Uterus (tissue), 4 donors: ENCODE results near the gene DLG1. TPM values are rescaled to one million over a fixed set of nuclear protein-coding genes. Genes with fewer than 3 reads are reported as not detected.
"Not testable (repeated sequence)": the region's sequence is repeated elsewhere in the genome, so short reads cannot be mapped to it uniquely, and the experiment has no call there.

Experiments
- DNase-seq, 2 donors: peaks; one replicate each; pipeline ENCODE4 v3.0.0-alpha.2; 2019 to 2020
- H3K27ac ChIP-seq, 2 donors: fragments of 200-600 bp; sonication (generic); 1 replicate in 1 of 2; 2 replicates in 1 of 2; pipeline ENCODE4 v1.5.1; 2016 to 2018
- H3K27me3 ChIP-seq, 2 donors: fragments of 200-600 bp; sonication (generic); one replicate each; pipeline ENCODE4 v1.5.1; 2018 to 2019; ENCODE audit warnings: control low read depth in 1 of 2
- H3K36me3 ChIP-seq, 2 donors: fragments of 200-600 bp; sonication (generic); one replicate each; pipeline ENCODE4 v1.5.1; 2019; ENCODE audit warnings: control low read depth in 1 of 2
- H3K4me1 ChIP-seq, 2 donors: fragments of 200-600 bp; sonication (generic); one replicate each; pipeline ENCODE4 v1.5.1; 2018 to 2019; ENCODE audit warnings: control low read depth in 1 of 2
- H3K4me3 ChIP-seq, 2 donors: fragments of 200-600 bp; sonication (generic); 1 replicate in 1 of 2; 2 replicates in 1 of 2; pipeline ENCODE4 v1.5.1; 2018 to 2019; ENCODE audit warnings: mild to moderate bottlenecking in 1 of 2
- H3K9me3 ChIP-seq, 2 donors: fragments of 200-600 bp; sonication (generic); one replicate each; pipeline ENCODE4 v1.5.1; 2019; ENCODE audit warnings: control low read depth in 1 of 2
- POLR2A ChIP-seq, 2 donors: fragments of 450-650 bp; IDR thresholded peaks; one replicate each; pipeline ENCODE4 v1.6.1; 2016; ENCODE audit warnings: antibody characterized with exemption in 2 of 2, mild to moderate bottlenecking in 1 of 2, moderate library complexity in 1 of 2
- intact Hi-C: fragments of 100-400 bp; cut with DNase I; formaldehyde crosslinking; loops from one replicate; pipeline ENCODE4 v1.15.1; 2023; ENCODE audit warnings: low total_unique reads
- total RNA-seq, 4 donors: library from RNA; depleted of rRNA in 3 of 4; stranded (reverse); fragments of >200 nt in 3 of 4; gene quantifications; one replicate each; pipeline versions ENCODE4 v1.1.0 to v1.2.4, GENCODE V29; 2014 to 2023
- TF ChIP-seq, protein P1 (sequence below), 4 experiments: fragments of 200-600 bp in 2 of 4; fragments of 450-650 bp in 2 of 4; sonication (generic) in 2 of 4; IDR thresholded peaks; one replicate each; pipeline ENCODE4 v1.5.1; 2016 to 2019; ENCODE audit warnings: antibody characterized with exemption in 4 of 4, mild to moderate bottlenecking in 2 of 4, moderate library complexity in 1 of 4
- donor health status: DM: yes; HTN: yes; CAD: no.

The DLG1 gene
- total RNA-seq, 4 donors from 2014 or later = 24.1 to 139 (median 82.9) TPM

DNA sequence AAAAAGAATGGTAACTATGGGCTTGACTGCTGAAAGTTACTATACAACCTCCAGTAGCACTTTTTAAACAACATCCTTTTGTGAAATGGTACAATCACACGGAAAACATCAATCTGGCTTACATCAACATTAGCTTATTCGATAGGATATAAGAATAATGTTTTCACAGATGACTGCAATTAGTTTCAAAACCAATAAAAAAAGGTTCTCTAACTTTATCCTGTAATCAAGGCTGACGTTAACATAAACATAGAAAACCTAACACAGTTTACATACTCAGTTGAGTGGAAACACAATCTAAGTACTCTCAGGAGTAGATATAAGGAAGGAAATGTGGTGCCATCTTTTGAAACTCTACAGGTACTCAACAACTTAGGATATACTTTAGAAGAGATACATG is 102.2 kb downstream of the DLG1 start:
- intact Hi-C loops = no loop called here
- Histone ChIP-seq H3K36me3 (no peaks in the 10 kb centered on the region), H3K27ac (no peak overlapping the region), H3K27me3 (no peaks in the 10 kb centered on the region), H3K4me1 (no peaks in the 10 kb centered on the region), H3K9me3 (no peaks in the 10 kb centered on the region), H3K4me3 (no peak overlapping the region)
- no peak for DNase-seq
- TF ChIP-seq, protein P1, sequence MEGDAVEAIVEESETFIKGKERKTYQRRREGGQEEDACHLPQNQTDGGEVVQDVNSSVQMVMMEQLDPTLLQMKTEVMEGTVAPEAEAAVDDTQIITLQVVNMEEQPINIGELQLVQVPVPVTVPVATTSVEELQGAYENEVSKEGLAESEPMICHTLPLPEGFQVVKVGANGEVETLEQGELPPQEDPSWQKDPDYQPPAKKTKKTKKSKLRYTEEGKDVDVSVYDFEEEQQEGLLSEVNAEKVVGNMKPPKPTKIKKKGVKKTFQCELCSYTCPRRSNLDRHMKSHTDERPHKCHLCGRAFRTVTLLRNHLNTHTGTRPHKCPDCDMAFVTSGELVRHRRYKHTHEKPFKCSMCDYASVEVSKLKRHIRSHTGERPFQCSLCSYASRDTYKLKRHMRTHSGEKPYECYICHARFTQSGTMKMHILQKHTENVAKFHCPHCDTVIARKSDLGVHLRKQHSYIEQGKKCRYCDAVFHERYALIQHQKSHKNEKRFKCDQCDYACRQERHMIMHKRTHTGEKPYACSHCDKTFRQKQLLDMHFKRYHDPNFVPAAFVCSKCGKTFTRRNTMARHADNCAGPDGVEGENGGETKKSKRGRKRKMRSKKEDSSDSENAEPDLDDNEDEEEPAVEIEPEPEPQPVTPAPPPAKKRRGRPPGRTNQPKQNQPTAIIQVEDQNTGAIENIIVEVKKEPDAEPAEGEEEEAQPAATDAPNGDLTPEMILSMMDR (IDR thresholded peaks at IDR 0.05) = no peak

DNA sequence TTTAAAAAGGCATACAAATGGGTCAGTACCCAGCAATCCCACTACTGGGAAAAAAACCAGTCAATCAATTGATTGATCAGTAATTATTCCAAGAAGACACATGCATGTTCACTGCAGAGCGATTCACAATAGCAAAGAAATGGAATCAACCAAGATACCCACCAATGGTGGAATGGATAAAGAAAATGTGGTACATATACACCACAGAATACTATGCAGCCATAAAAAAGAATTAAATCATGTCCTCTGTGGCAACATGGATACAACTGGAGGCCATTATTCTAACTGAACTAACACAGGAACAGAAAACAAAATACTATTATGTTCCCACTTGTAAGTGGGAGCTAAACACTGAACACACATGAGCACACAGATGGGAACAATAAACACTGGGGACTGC is 103.1 kb downstream of the DLG1 start:
- Histone ChIP-seq H3K27me3 (no peaks in the 10 kb centered on the region), H3K4me3 (no peak overlapping the region), H3K27ac (no peak overlapping the region), H3K9me3 (no peaks in the 10 kb centered on the region), H3K4me1 (no peaks in the 10 kb centered on the region), H3K36me3 (no peaks in the 10 kb centered on the region)
- TF ChIP-seq POLR2A (IDR thresholded peaks at IDR 0.05) = no peak
- TF ChIP-seq, protein P1 (IDR thresholded peaks at IDR 0.05) = no peak
- DNase-seq = no peak
- intact Hi-C loops = no loop called here

DNA sequence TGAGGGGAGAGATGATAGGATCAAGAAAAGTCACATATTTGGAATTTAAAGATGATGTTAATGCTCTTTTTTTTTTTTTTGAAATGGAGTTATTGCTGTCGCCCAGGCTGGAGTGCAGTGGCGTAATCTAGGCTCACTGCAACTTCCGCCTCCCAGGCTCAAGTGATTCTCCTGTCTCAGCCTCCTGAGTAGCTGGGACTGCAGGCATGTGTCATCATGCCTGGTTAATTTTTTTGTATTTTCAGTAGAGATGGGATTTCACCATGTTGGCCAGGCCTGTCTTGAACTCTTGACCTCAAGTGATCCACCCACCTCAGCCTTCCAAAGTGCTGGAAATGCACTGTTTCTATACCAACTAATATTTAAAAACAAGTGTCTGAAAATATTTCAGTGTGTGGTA is 104.7 kb downstream of the DLG1 start:
- H3K36me3 ChIP-seq, intact Hi-C loops: not testable (repeated sequence)

DNA sequence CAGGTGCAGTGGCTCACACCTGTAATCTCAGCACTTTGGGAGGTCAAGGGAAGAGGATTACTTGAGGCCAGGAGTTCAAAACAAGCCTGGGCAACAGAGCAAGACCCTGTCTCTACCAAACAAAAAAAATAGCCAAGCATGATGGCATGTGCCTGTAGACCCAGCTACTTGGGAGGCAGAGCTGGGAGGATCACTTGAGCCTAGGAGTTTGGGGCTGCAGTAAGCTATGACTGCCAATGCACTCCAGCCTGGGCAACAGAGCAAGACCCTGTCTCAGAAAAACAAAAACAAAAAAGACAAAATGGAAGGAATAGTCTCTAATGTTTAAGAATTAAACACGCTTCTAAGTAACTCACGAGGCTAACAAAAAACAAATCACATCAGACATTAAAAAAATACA is 106.5 kb downstream of the DLG1 start:
- TF ChIP-seq, protein P1 (IDR thresholded peaks at IDR 0.05) = no peak
- no peak for TF ChIP-seq POLR2A (IDR thresholded peaks at IDR 0.05)
- intact Hi-C loops = no loop called here
- H3K4me3 ChIP-seq = no peak overlapping the region
- H3K36me3 ChIP-seq = no peaks in the 10 kb centered on the region
- DNase-seq = no peak
- H3K27ac ChIP-seq = no peak overlapping the region
- H3K4me1 ChIP-seq = no peaks in the 10 kb centered on the region
- H3K27me3 ChIP-seq = no peaks in the 10 kb centered on the region
- H3K9me3 ChIP-seq = no peaks in the 10 kb centered on the region

More for the DNA sequence above, 104.7 kb downstream of the DLG1 start:
- not testable (repeated sequence) for H3K27ac ChIP-seq, DNase-seq, H3K4me3 ChIP-seq, H3K27me3 ChIP-seq, H3K9me3 ChIP-seq, H3K4me1 ChIP-seq

DNA sequence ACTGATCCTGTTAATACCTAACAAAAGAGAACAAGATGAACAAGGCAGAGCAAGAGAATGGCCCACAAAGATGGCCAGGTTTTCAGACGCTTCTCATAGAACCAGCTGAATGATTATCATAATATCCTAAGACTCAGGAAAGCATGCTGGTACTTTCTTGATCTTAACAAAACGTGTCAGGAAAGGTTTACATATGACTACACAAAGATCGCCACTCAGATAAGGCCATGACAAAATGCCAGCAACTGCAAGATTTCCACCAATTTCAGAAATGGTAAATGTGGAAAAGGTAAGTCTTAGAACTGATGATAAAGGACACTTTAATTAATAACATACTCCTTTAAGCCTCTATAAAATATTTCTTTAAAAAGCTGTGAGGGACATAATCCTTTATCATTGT is 108.8 kb downstream of the DLG1 start:
- no peak for DNase-seq
- H3K4me3 ChIP-seq = no peak overlapping the region
- H3K4me1 ChIP-seq = no peaks in the 10 kb centered on the region
- no peak overlapping the region for H3K27ac ChIP-seq
- H3K36me3 ChIP-seq = no peaks in the 10 kb centered on the region
- H3K9me3 ChIP-seq = no peaks in the 10 kb centered on the region
- intact Hi-C loops = loop anchor here (10.0 kb wide), 2 partner anchors 185 to 495 kb away; no protein-coding TSS in a partner anchor
- TF ChIP-seq POLR2A (IDR thresholded peaks at IDR 0.05) = no peak
- TF ChIP-seq, protein P1 (IDR thresholded peaks at IDR 0.05) = no peak
- no peaks in the 10 kb centered on the region for H3K27me3 ChIP-seq

DNA sequence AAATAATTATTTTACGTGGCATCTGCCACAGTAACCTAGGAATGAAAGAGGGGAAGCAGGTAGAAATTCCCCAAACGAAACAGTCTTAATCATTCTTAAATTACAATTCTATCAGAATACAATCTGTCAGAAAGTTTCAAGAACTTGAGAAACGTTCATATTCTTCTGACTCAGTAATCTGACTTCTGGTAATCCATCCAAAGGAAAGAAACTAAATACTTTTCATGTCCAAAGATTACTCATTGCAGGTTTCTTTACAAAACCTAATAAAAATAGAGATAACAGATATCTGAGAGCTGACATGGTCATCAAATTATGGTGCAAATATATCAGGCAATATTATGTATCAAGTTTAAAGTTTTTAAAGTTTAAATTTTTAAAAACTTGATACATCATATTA is 109.4 kb downstream of the DLG1 start:
- no peaks in the 10 kb centered on the region for H3K36me3 ChIP-seq
- H3K4me3 ChIP-seq = no peak overlapping the region
- DNase-seq = no peak
- TF ChIP-seq POLR2A (IDR thresholded peaks at IDR 0.05) = no peak
- TF ChIP-seq, protein P1 (IDR thresholded peaks at IDR 0.05) = no peak
- no peaks in the 10 kb centered on the region for H3K27me3 ChIP-seq
- intact Hi-C loops = loop anchor here (10.0 kb wide), 2 partner anchors 184 to 496 kb away; no protein-coding TSS in a partner anchor
- no peaks in the 10 kb centered on the region for H3K9me3 ChIP-seq
- H3K4me1 ChIP-seq = no peaks in the 10 kb centered on the region
- H3K27ac ChIP-seq = no peak overlapping the region
